Islet precursor cell (in vitro differentiated cells): ENCODE measurements around the gene FBXO42.

Experiments
- DNase-seq: peaks from one replicate; pipeline ENCODE4 v3.0.0-alpha.2; 2018

FBXO42 gene

DNA sequence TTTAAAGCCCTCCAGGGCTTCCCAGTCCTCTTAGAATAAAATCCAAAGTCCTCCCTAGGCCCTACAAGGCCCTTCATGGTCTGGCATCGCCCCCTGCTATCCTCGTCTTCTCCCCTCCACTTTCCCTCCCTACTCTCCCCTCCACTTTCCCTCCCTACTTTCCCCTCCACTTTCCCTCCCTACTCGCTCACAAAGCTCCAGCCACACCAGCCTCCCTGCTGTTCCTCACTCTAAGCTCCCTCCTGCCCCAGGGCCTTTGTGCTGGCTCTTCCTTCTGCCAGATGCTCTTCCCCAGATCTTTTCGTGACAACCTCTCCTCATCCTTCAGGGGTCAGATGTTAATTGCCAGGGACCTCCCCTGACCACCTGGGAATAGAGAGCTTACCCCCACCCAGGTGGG is 152.6 kb downstream of the FBXO42 start:
- no peak for DNase-seq

DNA sequence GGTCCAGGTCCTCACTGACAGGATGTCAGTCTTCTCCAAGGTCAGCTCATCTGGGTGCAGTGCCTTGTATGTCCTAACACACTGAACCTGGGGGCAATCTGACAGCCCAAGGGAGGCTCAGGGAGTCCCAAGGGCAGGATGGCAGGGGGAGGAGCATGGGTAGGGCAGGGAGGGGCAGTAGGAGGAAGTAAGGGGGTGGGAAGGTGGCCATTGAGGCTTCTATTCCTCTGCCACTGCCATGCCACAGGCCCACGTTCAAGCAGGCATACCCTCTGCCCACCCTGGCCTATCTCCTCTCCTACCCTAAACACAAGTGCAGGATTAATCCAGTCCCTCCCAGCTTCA is 153.2 kb downstream of the FBXO42 start:
- DNase-seq = no peak

DNA sequence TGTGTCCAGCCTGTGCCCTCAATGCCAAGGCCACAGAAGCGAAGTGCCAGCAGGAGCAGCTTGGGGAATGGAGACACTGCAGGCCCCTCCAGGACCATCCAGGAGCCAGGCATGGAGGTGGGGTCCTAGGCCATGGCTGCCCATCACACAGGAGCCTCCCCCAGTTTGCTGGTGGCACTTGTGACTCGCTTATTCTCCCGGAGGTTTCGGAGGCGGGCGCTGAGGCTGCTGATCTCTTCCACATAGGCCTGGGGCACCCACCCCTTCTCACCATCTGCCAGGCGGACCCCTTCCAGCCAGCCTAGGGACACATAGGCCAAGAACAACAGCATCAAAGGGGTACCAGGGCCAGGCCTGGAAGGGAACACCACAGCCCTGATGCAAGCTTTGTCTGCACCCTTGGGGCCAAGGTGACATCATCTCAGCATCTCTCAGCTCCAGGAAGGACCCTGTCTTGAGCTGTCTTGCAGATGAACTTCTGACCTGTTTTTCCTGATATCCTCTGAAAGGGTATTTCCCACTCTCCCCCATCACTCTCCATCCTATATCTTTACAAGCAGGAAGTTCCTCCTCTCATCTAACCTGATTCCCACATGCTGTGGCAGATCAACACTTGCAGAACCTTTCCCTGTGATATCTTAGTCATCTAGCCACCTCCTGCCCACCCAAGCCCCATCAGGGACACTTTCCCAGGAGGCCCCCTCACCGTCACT is 153.7 kb downstream of the FBXO42 start:
- no peak for DNase-seq

DNA sequence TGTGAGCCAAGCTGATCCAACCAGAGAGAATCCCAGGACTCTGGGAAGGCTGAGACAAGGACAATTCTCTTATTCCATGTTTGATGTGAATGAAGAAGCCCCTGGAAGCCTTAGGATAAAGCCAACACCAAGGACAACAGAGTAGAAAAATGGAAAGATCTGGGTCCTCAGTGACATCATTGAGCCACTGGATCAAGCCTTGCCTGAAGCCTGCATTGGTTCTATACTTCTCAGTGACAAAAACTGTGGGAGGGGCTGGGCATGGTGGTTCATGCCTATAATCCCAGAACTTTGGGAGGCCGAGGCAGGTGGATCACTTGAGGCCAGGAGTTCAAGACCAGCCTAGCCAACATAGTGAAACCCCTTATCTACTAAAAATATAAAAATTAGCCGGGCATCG is 155.4 kb downstream of the FBXO42 start:
- no peak for DNase-seq
